ENCODE measurements around the gene SLC26A11.

SLC26A11 gene

GRCh38 chr17:80220054-80220735, at the start of gene SLC26A11, which contains the start of gene SGSH:
SLC26A11 (plus strand) TSS chr17:80220427; CDS start chr17:80221561, 1,134 bp downstream.
SGSH (minus strand) TSS chr17:80220333; CDS start chr17:80220313, 20 bp downstream.
- DNase-seq: no peak

- no peak for DNase-seq
These were observed 48.5 kb upstream of the SLC26A11 start for GRCh38 chr17:80171681-80172080.

GRCh38 chr17:80173126-80173525, 47.1 kb upstream of the SLC26A11 start:
- no peak for DNase-seq

GRCh38 chr17:80173916-80174315, 46.3 kb upstream of the SLC26A11 start:
- DNase-seq: no peak

GRCh38 chr17:80176757-80177156, 43.5 kb upstream of the SLC26A11 start:
- no peak for DNase-seq

- DNase-seq: no peak
These were observed 42.1 kb upstream of the SLC26A11 start for GRCh38 chr17:80177986-80178595.

- DNase-seq: no peak
These were observed 40.0 kb upstream of the SLC26A11 start for GRCh38 chr17:80180192-80180591.

GRCh38 chr17:80181431-80181830, 38.8 kb upstream of the SLC26A11 start:
- no peak for DNase-seq

GRCh38 chr17:80182118-80182844, 37.9 kb upstream of the SLC26A11 start:
- DNase-seq: no peak

- DNase-seq: no peak
These were observed 37.4 kb upstream of the SLC26A11 start for GRCh38 chr17:80182845-80183223.

GRCh38 chr17:80183581-80184422, 36.4 kb upstream of the SLC26A11 start:
- DNase-seq: no peak

GRCh38 chr17:80184423-80184714, 35.9 kb upstream of the SLC26A11 start:
- DNase-seq: no peak

GRCh38 chr17:80185968-80186367, 34.3 kb upstream of the SLC26A11 start:
- DNase-seq: no peak

- DNase-seq: no peak
These were observed 33.1 kb upstream of the SLC26A11 start for GRCh38 chr17:80187090-80187489.

- DNase-seq: no peak
These were observed 32.7 kb upstream of the SLC26A11 start for GRCh38 chr17:80187515-80187941.

GRCh38 chr17:80189611-80190010, 30.6 kb upstream of the SLC26A11 start:
- DNase-seq: no peak

- no peak for DNase-seq
These were observed 29.5 kb upstream of the SLC26A11 start for GRCh38 chr17:80190716-80191115.

- DNase-seq: no peak
These were observed 29.0 kb upstream of the SLC26A11 start for GRCh38 chr17:80191192-80191591.

GRCh38 chr17:80191865-80192661, 28.2 kb upstream of the SLC26A11 start:
- DNase-seq: no peak

GRCh38 chr17:80195141-80195540, 25.1 kb upstream of the SLC26A11 start:
- DNase-seq: no peak

GRCh38 chr17:80195671-80196529, 24.3 kb upstream of the SLC26A11 start:
- DNase-seq: no peak
